GM23338 (cell line): ENCODE measurements around the gene BRD3. TPM values are rescaled to one million over a fixed set of nuclear protein-coding genes. Genes with fewer than 3 reads are reported as not detected.
A peak's percentile ranks its signal among the peaks of the same experiment; 100 is the strongest.

Experiments used
- ATAC-seq: fragments of 200-7000 bp; cut with Tn5 transposase; 3 replicates; pipeline ENCODE4 v1.9.1; 2020
- DNase-seq: peaks from one replicate; pipeline ENCODE4 v3.0.0-alpha.2; 2015; ENCODE audit warnings: low spot score
- H2AFZ ChIP-seq: fragments of 200-600 bp; sonication (generic); 2 replicates; pipeline ENCODE4 v1.8.0; 2016; ENCODE audit warnings: antibody characterized with exemption, mild to moderate bottlenecking, moderate library complexity
- H3F3A ChIP-seq: fragments of 200-600 bp; sonication (generic); replicated peaks from 2 replicates; pipeline ENCODE4 v1.8.0; 2017; ENCODE audit warnings: antibody characterized with exemption, mixed run types, low read depth
- H3K27ac ChIP-seq: fragments of 200-600 bp; sonication (generic); 2 replicates; pipeline ENCODE4 v1.6.1; 2016; ENCODE audit warnings: low read depth
- H3K27me3 ChIP-seq: fragments of 200-600 bp; sonication (generic); 2 replicates; pipeline ENCODE4 v1.8.0; 2016; ENCODE audit warnings: mild to moderate bottlenecking, mixed run types, moderate library complexity; ENCODE audit not compliant: insufficient read depth
- H3K36me3 ChIP-seq: fragments of 200-600 bp; sonication (generic); 2 replicates; pipeline ENCODE4 v1.8.0; 2016; ENCODE audit warnings: mild to moderate bottlenecking; ENCODE audit not compliant: insufficient read depth
- H3K4me1 ChIP-seq: fragments of 200-600 bp; sonication (generic); 2 replicates; pipeline ENCODE4 v1.8.0; 2016; ENCODE audit warnings: mild to moderate bottlenecking, moderate library complexity; ENCODE audit not compliant: insufficient read depth
- H3K4me2 ChIP-seq: fragments of 200-600 bp; sonication (generic); 2 replicates; pipeline ENCODE4 v1.7.1; 2017; ENCODE audit warnings: mixed run types
- H3K4me3 ChIP-seq: fragments of 200-600 bp; sonication (generic); 2 replicates; pipeline ENCODE4 v1.6.1; 2016; ENCODE audit warnings: mixed run types
- H3K79me2 ChIP-seq: fragments of 200-600 bp; sonication (generic); replicated peaks from 2 replicates; pipeline ENCODE4 v1.8.0; 2017; ENCODE audit warnings: mild to moderate bottlenecking; ENCODE audit not compliant: insufficient read depth
- H3K9me2 ChIP-seq: fragments of 200-600 bp; sonication (generic); 2 replicates; pipeline ENCODE4 v1.8.0; 2017; ENCODE audit not compliant: insufficient read depth
- H4K20me1 ChIP-seq: fragments of 200-600 bp; sonication (generic); replicated peaks from 2 replicates; pipeline ENCODE4 v1.8.0; 2017; ENCODE audit warnings: mild to moderate bottlenecking; ENCODE audit not compliant: insufficient read depth
- H3K27ac Mint-ChIP-seq: 2 replicates; pipeline ENCODE4 v1.8.0; 2020; ENCODE audit warnings: inconsistent platforms, mild to moderate bottlenecking, moderate library complexity, mixed read lengths
- H3K27me3 Mint-ChIP-seq: 3 replicates; pipeline ENCODE4 v1.8.0; 2022; ENCODE audit warnings: low read depth, mild to moderate bottlenecking, moderate library complexity, mixed read lengths, inconsistent platforms; ENCODE audit not compliant: insufficient read depth, poor library complexity
- H3K36me3 Mint-ChIP-seq: 3 replicates; pipeline ENCODE4 v1.8.0; 2021; ENCODE audit warnings: low read depth, mild to moderate bottlenecking, inconsistent platforms, moderate library complexity, mixed read lengths
- H3K4me1 Mint-ChIP-seq: 3 replicates; pipeline ENCODE4 v1.8.0; 2020; ENCODE audit warnings: mild to moderate bottlenecking, inconsistent platforms, mixed read lengths
- H3K4me3 Mint-ChIP-seq: 3 replicates; pipeline ENCODE4 v1.8.0; 2021; ENCODE audit warnings: moderate library complexity, mild to moderate bottlenecking, inconsistent platforms, mixed read lengths
- H3K9me3 Mint-ChIP-seq: 3 replicates; pipeline ENCODE4 v1.8.0; 2020; ENCODE audit warnings: moderate library complexity, mild to moderate bottlenecking, inconsistent platforms, mixed read lengths
- EZH2 ChIP-seq: fragments of 200-600 bp; sonication (generic); IDR thresholded peaks from one replicate; pipeline ENCODE4 v1.8.0; 2017; ENCODE audit warnings: antibody characterized with exemption, mild to moderate bottlenecking, low read depth; ENCODE audit not compliant: unreplicated experiment
- EZH2phosphoT487 ChIP-seq: fragments of 200-600 bp; sonication (generic); IDR thresholded peaks from one replicate; pipeline ENCODE4 v1.8.1; 2018; ENCODE audit warnings: antibody characterized with exemption; ENCODE audit not compliant: unreplicated experiment
- JUNB ChIP-seq: IDR thresholded peaks from one replicate; pipeline ENCODE4 v1.6.1; 2016; ENCODE audit warnings: antibody characterized with exemption; ENCODE audit not compliant: unreplicated experiment
- NANOG ChIP-seq: IDR thresholded peaks from 2 replicates; pipeline ENCODE4 v1.6.1; 2016; ENCODE audit warnings: antibody characterized with exemption, borderline replicate concordance
- POLR2AphosphoS5 ChIP-seq: IDR thresholded peaks from 2 replicates; pipeline ENCODE4 v1.6.1; 2016; ENCODE audit warnings: antibody characterized with exemption, low read depth
- STAT1 ChIP-seq: IDR thresholded peaks from one replicate; pipeline ENCODE4 v1.6.1; 2016; ENCODE audit warnings: antibody characterized with exemption; ENCODE audit not compliant: unreplicated experiment
- ZNF114 ChIP-seq: fragments of 250-450 bp; sonication (Bioruptor Pico); IDR thresholded peaks from 2 replicates; pipeline ENCODE4 v1.5.0; 2020; ENCODE audit warnings: mild to moderate bottlenecking, moderate library complexity
- ZNF331 ChIP-seq: fragments of 250-450 bp; sonication (Bioruptor Pico); IDR thresholded peaks from 2 replicates; pipeline ENCODE4 v1.5.0; 2020; ENCODE audit warnings: low read depth, mild to moderate bottlenecking, moderate library complexity
- polyA plus RNA-seq: library from polyadenylated mRNA; unstranded; fragments of >200 nt; fragmentation: Nextera tagmentation; extraction: Ambion mirVana; gene quantifications from 2 replicates; pipeline ENCODE4 v1.2.1, GENCODE V29; 2016
- total RNA-seq: library from RNA; depleted of rRNA; stranded (reverse); fragments of >200 nt; shearing (Covaris generic); gene quantifications from 2 replicates; pipeline ENCODE4 v1.2.3, GENCODE V29; 2014
- TF ChIP-seq, protein P1 (sequence below): IDR thresholded peaks from 2 replicates; pipeline ENCODE4 v1.6.1; 2016; ENCODE audit warnings: antibody characterized with exemption
- TF ChIP-seq, protein P2 (sequence below): IDR thresholded peaks from one replicate; pipeline ENCODE4 v1.6.1; 2018; ENCODE audit warnings: antibody characterized with exemption; ENCODE audit not compliant: unreplicated experiment
- TF ChIP-seq, protein P3 (sequence below), 2 experiments: fragments of 200-600 bp in 1 of 2; sonication (generic) in 1 of 2; conservative IDR thresholded peaks; 2 replicates each; pipeline versions ENCODE4 v1.5.1 to v1.6.1; 2016 to 2017; ENCODE audit warnings: antibody characterized with exemption in 2 of 2, low read depth in 2 of 2, mild to moderate bottlenecking in 2 of 2, moderate library complexity in 1 of 2

Gene BRD3
- total and polyA plus RNA-seq, 2 experiments from 2014 or later = 46.0 to 88.0 TPM

DNA sequence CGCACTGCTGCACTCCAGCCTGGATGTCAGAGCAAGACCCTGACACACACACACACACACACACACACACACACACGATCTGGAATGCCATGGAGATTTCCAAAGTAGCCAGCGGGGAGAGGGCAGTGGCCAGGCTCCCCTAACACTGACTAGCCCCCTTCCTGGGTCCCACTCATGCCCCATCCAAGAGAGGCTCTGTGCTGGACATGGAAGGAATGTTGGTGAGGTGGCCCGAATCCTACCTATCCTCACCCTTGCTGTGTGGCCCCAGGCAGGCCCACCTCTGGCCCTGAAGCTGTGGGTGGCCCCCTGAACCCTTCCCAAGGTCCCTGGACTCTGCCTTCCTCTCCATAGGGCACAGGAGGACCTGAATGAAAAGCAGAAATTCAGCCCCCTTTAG, 7.3 kb downstream of the BRD3 start:
- no peaks in the 10 kb centered on the region for H3F3A ChIP-seq
- peak overlapping the region; percentile 39; the same call in 1 of the 2 replicates for H3K27ac ChIP-seq
- no peak for ATAC-seq
- H3K4me3 ChIP-seq = no peak overlapping the region
- no peaks in the 10 kb centered on the region for H3K9me2 ChIP-seq
- no peaks in the 10 kb centered on the region for H3K9me3 Mint-ChIP-seq
- H3K36me3 Mint-ChIP-seq = peaks cover 7% of the 10 kb centered on the region
- H2AFZ ChIP-seq = no peak overlapping the region
- no peak overlapping the region for H3K4me2 ChIP-seq
- TF ChIP-seq, protein P1, sequence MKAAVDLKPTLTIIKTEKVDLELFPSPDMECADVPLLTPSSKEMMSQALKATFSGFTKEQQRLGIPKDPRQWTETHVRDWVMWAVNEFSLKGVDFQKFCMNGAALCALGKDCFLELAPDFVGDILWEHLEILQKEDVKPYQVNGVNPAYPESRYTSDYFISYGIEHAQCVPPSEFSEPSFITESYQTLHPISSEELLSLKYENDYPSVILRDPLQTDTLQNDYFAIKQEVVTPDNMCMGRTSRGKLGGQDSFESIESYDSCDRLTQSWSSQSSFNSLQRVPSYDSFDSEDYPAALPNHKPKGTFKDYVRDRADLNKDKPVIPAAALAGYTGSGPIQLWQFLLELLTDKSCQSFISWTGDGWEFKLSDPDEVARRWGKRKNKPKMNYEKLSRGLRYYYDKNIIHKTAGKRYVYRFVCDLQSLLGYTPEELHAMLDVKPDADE = no peak
- TF ChIP-seq STAT1 (no peak), POLR2AphosphoS5 (no peak), ZNF114 (CRISPR knock-in tag) (no peak), NANOG (no peak), ZNF331 (CRISPR knock-in tag) (no peak)
- TF ChIP-seq, protein P2, sequence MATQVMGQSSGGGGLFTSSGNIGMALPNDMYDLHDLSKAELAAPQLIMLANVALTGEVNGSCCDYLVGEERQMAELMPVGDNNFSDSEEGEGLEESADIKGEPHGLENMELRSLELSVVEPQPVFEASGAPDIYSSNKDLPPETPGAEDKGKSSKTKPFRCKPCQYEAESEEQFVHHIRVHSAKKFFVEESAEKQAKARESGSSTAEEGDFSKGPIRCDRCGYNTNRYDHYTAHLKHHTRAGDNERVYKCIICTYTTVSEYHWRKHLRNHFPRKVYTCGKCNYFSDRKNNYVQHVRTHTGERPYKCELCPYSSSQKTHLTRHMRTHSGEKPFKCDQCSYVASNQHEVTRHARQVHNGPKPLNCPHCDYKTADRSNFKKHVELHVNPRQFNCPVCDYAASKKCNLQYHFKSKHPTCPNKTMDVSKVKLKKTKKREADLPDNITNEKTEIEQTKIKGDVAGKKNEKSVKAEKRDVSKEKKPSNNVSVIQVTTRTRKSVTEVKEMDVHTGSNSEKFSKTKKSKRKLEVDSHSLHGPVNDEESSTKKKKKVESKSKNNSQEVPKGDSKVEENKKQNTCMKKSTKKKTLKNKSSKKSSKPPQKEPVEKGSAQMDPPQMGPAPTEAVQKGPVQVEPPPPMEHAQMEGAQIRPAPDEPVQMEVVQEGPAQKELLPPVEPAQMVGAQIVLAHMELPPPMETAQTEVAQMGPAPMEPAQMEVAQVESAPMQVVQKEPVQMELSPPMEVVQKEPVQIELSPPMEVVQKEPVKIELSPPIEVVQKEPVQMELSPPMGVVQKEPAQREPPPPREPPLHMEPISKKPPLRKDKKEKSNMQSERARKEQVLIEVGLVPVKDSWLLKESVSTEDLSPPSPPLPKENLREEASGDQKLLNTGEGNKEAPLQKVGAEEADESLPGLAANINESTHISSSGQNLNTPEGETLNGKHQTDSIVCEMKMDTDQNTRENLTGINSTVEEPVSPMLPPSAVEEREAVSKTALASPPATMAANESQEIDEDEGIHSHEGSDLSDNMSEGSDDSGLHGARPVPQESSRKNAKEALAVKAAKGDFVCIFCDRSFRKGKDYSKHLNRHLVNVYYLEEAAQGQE = no peak
- TF ChIP-seq, protein P3, sequence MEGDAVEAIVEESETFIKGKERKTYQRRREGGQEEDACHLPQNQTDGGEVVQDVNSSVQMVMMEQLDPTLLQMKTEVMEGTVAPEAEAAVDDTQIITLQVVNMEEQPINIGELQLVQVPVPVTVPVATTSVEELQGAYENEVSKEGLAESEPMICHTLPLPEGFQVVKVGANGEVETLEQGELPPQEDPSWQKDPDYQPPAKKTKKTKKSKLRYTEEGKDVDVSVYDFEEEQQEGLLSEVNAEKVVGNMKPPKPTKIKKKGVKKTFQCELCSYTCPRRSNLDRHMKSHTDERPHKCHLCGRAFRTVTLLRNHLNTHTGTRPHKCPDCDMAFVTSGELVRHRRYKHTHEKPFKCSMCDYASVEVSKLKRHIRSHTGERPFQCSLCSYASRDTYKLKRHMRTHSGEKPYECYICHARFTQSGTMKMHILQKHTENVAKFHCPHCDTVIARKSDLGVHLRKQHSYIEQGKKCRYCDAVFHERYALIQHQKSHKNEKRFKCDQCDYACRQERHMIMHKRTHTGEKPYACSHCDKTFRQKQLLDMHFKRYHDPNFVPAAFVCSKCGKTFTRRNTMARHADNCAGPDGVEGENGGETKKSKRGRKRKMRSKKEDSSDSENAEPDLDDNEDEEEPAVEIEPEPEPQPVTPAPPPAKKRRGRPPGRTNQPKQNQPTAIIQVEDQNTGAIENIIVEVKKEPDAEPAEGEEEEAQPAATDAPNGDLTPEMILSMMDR (conservative IDR thresholded peaks at IDR 0.05; ENCODE audit: low read depth in 2 of 2) = no peak
- no peak for DNase-seq
- no peaks in the 10 kb centered on the region for H3K36me3 ChIP-seq
- H3K27ac Mint-ChIP-seq = peak overlapping the region; percentile 56; the same call in 1 of the 2 replicates
- no peaks in the 10 kb centered on the region for H3K27me3 ChIP-seq
- peaks cover 13% of the 10 kb centered on the region for H3K27me3 Mint-ChIP-seq
- H3K79me2 ChIP-seq = peaks cover 100% of the 10 kb centered on the region
- peaks cover 51% of the 10 kb centered on the region for H4K20me1 ChIP-seq
- peaks cover 52% of the 10 kb centered on the region for H3K4me1 Mint-ChIP-seq
- peaks cover 6% of the 10 kb centered on the region for H3K4me1 ChIP-seq
- H3K4me3 Mint-ChIP-seq = no peak overlapping the region

DNA sequence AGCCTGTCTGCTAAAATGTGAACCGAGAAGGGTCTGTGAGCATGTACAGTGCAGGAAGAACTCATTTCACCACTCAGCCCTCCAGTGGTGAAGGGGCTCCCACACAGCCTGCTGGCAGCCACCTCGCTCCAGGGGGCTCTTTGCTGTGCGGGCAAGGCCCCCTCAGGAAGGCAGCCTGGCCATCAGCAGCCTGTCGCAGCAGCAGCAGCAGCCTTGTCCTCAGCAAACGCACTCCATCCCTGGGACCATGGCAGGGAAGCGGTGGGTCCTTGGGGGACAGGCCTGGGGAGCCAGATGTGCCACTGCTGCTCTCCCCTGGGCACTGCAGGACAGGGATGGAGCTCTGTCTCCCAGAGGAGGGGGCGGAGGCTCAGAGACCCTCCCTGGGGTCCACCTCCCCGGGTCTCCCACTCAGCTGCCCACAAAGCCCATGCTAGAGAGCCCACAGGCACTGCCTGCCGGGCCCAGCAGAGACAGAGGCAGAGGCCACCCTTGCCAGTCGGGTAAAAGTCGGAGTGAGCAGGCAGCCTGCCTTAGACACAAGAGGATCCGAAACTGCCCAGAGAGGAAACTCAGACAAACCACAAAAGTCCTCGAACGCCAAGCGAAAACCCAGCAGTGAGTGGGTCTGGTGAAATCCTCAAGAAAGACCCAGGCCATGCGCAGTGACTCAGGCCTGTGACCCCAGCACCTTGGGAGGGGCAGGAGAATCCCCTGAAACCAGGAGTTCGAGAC, 8.0 kb downstream of the BRD3 start:
- Histone ChIP-seq H3K27me3 (no peaks in the 10 kb centered on the region), H3K27ac (peak overlapping the region; percentile 39; the same call in 1 of the 2 replicates), H3K4me2 (no peak overlapping the region), H4K20me1 (peaks cover 44% of the 10 kb centered on the region), H3K79me2 (peaks cover 100% of the 10 kb centered on the region), H3K36me3 (no peaks in the 10 kb centered on the region), H3F3A (no peaks in the 10 kb centered on the region), H3K4me1 (peaks cover 6% of the 10 kb centered on the region), H2AFZ (no peak overlapping the region), H3K4me3 (no peak overlapping the region), H3K9me2 (no peaks in the 10 kb centered on the region)
- Mint-ChIP-seq H3K9me3 (no peaks in the 10 kb centered on the region), H3K4me3 (no peak overlapping the region), H3K4me1 (peaks cover 45% of the 10 kb centered on the region), H3K27ac (peak overlapping the region; percentile 56; the same call in 1 of the 2 replicates), H3K36me3 (peaks cover 7% of the 10 kb centered on the region), H3K27me3 (peaks cover 13% of the 10 kb centered on the region)
- ATAC-seq (peak; percentile 12), DNase-seq (no peak)
- TF ChIP-seq, protein P1 = no peak
- TF ChIP-seq EZH2phosphoT487 (no peak), ZNF331 (CRISPR knock-in tag) (no peak), EZH2 (no peak), JUNB (no peak)
